Measurements from ENCODE around the gene TBC1D9B.

- TF ChIP-seq CTCF (IDR thresholded peaks at IDR 0.05), result no peak
- no peak for TF ChIP-seq POLR2A (IDR thresholded peaks at IDR 0.05)
These were observed 75.5 kb downstream of the TBC1D9B start for GRCh38 chr5:179832039-179832745.
